OCI-LY3 (cell line): ENCODE measurements around the gene AKNA.
"Not testable (repeated sequence)": the region's sequence is repeated elsewhere in the genome, so short reads cannot be mapped to it uniquely, and the experiment has no call there.

Experiments used
- H2AFZ ChIP-seq: fragments of 200-600, 300-600 bp; shearing (Covaris generic); 2 replicates; pipeline ENCODE4 v1.6.0; 2014; ENCODE audit warnings: antibody characterized with exemption, low read depth, low read length
- H3K27ac ChIP-seq: fragments of 200-600, 300-600 bp; sonication (generic); 2 replicates; pipeline ENCODE4 v1.5.1; 2014; ENCODE audit warnings: mild to moderate bottlenecking, low read length, moderate library complexity, mixed read lengths
- H3K27me3 ChIP-seq: fragments of 200-600, 300-600 bp; sonication (generic); 2 replicates; pipeline ENCODE4 v1.6.1; 2014; ENCODE audit warnings: low read depth, low read length, mixed read lengths
- H3K36me3 ChIP-seq: fragments of 200-600, 300-600 bp; sonication (generic); replicated peaks from 2 replicates; pipeline ENCODE3; 2014; ENCODE audit warnings: low read depth, low read length, mixed read lengths
- H3K4me1 ChIP-seq: fragments of 300-600, 200-600 bp; sonication (generic); 2 replicates; pipeline ENCODE4 v1.6.1; 2014; ENCODE audit warnings: low read length, mixed read lengths
- H3K4me2 ChIP-seq: fragments of 200-600, 300-600 bp; sonication (generic); 2 replicates; pipeline ENCODE4 v1.6.1; 2014; ENCODE audit warnings: low read length, mixed read lengths
- H3K4me3 ChIP-seq: fragments of 300-600, 200-600 bp; sonication (generic); 2 replicates; pipeline ENCODE4 v1.5.1; 2014; ENCODE audit warnings: antibody characterized with exemption, mild to moderate bottlenecking, low read length, moderate library complexity
- H3K79me2 ChIP-seq: fragments of 300-600, 200-600 bp; shearing (Covaris generic); 2 replicates; pipeline ENCODE4 v1.6.1; 2014; ENCODE audit warnings: mild to moderate bottlenecking, low read length, mixed read lengths
- H3K9ac ChIP-seq: fragments of 300-600, 200-600 bp; shearing (Covaris generic); 2 replicates; pipeline ENCODE4 v1.6.0; 2014; ENCODE audit warnings: mild to moderate bottlenecking, low read length, moderate library complexity
- H3K9me3 ChIP-seq: fragments of 200-600, 300-600 bp; shearing (Covaris generic); 2 replicates; pipeline ENCODE4 v1.6.1; 2014; ENCODE audit warnings: low read length, mixed read lengths; ENCODE audit not compliant: insufficient read depth
- H4K20me1 ChIP-seq: fragments of 200-600, 300-600 bp; sonication (generic); 2 replicates; pipeline ENCODE4 v1.6.1; 2016; ENCODE audit warnings: low read length, mixed read lengths; ENCODE audit not compliant: insufficient read depth
- CTCF ChIP-seq: fragments of 200-600, 300-600 bp; sonication (generic); IDR thresholded peaks from 2 replicates; pipeline ENCODE4 v1.5.1; 2014; ENCODE audit warnings: antibody characterized with exemption, low read length, low read depth
- EZH2phosphoT487 ChIP-seq: fragments of 200-600 bp; shearing (Covaris generic); IDR thresholded peaks from 2 replicates; pipeline ENCODE4 v1.6.1; 2018; ENCODE audit warnings: antibody characterized with exemption, mixed run types, low read depth

Gene AKNA

GRCh38 chr9:114322160-114322818 lies 65.5 kb downstream of the AKNA start:
- not testable (repeated sequence) for H4K20me1 ChIP-seq, H2AFZ ChIP-seq, H3K79me2 ChIP-seq, H3K27ac ChIP-seq, H3K4me1 ChIP-seq, H3K9me3 ChIP-seq, H3K36me3 ChIP-seq, H3K9ac ChIP-seq, H3K4me3 ChIP-seq, H3K4me2 ChIP-seq
- H3K27me3 ChIP-seq = peaks cover 17% of the 10 kb centered on the region

- no peak overlapping the region for H3K27ac ChIP-seq
- peaks cover 17% of the 10 kb centered on the region for H3K27me3 ChIP-seq
- H3K4me3 ChIP-seq = no peak overlapping the region
Observed at GRCh38 chr9:114321759-114322158, 66.0 kb downstream of the AKNA start.

GRCh38 chr9:114320710-114321109 lies 67.1 kb downstream of the AKNA start:
- not testable (repeated sequence) for H3K9me3 ChIP-seq, H3K4me1 ChIP-seq, H3K4me2 ChIP-seq, H3K27ac ChIP-seq, H3K4me3 ChIP-seq, H3K9ac ChIP-seq, H3K36me3 ChIP-seq, H2AFZ ChIP-seq, H3K79me2 ChIP-seq, H4K20me1 ChIP-seq
- peaks cover 17% of the 10 kb centered on the region for H3K27me3 ChIP-seq

More at GRCh38 chr9:114321759-114322158, 66.0 kb downstream of the AKNA start:
- Histone ChIP-seq H3K9me3 (no peaks in the 10 kb centered on the region), H2AFZ (no peak overlapping the region), H3K4me2 (no peak overlapping the region), H3K4me1 (no peaks in the 10 kb centered on the region; the same call in 1 of the 2 replicates), H3K9ac (no peak overlapping the region), H3K36me3 (no peaks in the 10 kb centered on the region), H4K20me1 (no peaks in the 10 kb centered on the region), H3K79me2 (no peaks in the 10 kb centered on the region)
- no peak for TF ChIP-seq EZH2phosphoT487
- no peak for TF ChIP-seq CTCF

GRCh38 chr9:114319147-114319546 lies 68.6 kb downstream of the AKNA start:
- no peak overlapping the region for H3K4me2 ChIP-seq
- H3K9me3 ChIP-seq = no peaks in the 10 kb centered on the region
- H4K20me1 ChIP-seq = no peaks in the 10 kb centered on the region
- no peak overlapping the region for H2AFZ ChIP-seq
- TF ChIP-seq CTCF (no peak), EZH2phosphoT487 (no peak)
- no peak overlapping the region for H3K9ac ChIP-seq
- H3K4me1 ChIP-seq = no peaks in the 10 kb centered on the region; the same call in 1 of the 2 replicates
- peaks cover 9% of the 10 kb centered on the region; the same call in 1 of the 2 replicates for H3K27me3 ChIP-seq
- no peaks in the 10 kb centered on the region for H3K36me3 ChIP-seq
- H3K79me2 ChIP-seq = no peaks in the 10 kb centered on the region
- no peak overlapping the region for H3K27ac ChIP-seq
- H3K4me3 ChIP-seq = no peak overlapping the region

- no peaks in the 10 kb centered on the region for H3K36me3 ChIP-seq
- TF ChIP-seq EZH2phosphoT487 = no peak
- no peak for TF ChIP-seq CTCF
- H4K20me1 ChIP-seq = no peaks in the 10 kb centered on the region
- no peaks in the 10 kb centered on the region for H3K79me2 ChIP-seq
- H3K9ac ChIP-seq = no peak overlapping the region
- no peak overlapping the region for H3K4me2 ChIP-seq
- H3K9me3 ChIP-seq = no peaks in the 10 kb centered on the region
- H3K4me3 ChIP-seq = no peak overlapping the region
- no peaks in the 10 kb centered on the region; the same call in 1 of the 2 replicates for H3K4me1 ChIP-seq
- no peak overlapping the region for H3K27ac ChIP-seq
- no peak overlapping the region for H2AFZ ChIP-seq
- peaks cover 5% of the 10 kb centered on the region; the same call in 1 of the 2 replicates for H3K27me3 ChIP-seq
Observed at GRCh38 chr9:114318416-114318815, 69.4 kb downstream of the AKNA start.
